Pancreas (tissue), 10 donors: ENCODE data around the gene ZACN. TPM values are rescaled to one million over a fixed set of nuclear protein-coding genes. Genes with fewer than 3 reads are reported as not detected.
"Not testable (repeated sequence)": the region's sequence is repeated elsewhere in the genome, so short reads cannot be mapped to it uniquely, and the experiment has no call there.

Source experiments
- ATAC-seq, 4 donors: fragments of 200-7000 bp; cut with Tn5 transposase; one replicate each; pipeline versions ENCODE4 v1.8.0 to v1.9.1; 2020; ENCODE audit warnings: mild to moderate bottlenecking in 4 of 4, moderate library complexity in 4 of 4
- DNase-seq, 6 donors: peaks; one replicate each; pipeline ENCODE4 v3.0.0-alpha.2; 2020
- FAIRE-seq: peaks from 2 replicates; lab custom pipeline; 2012; peaks lifted over from hg19 to GRCh38; lab: Jason Lieb, UNC
- H3K27ac ChIP-seq, 4 donors: fragments of 200-600 bp; sonication (generic); 1 replicate in 3 of 4; 2 replicates in 1 of 4; pipeline versions ENCODE4 v1.5.0 to v1.8.0; 2020
- H3K27me3 ChIP-seq, 4 donors: fragments of 200-600 bp; one replicate each; pipeline ENCODE4 v1.8.0; 2021
- H3K36me3 ChIP-seq, 3 donors: fragments of 200-600 bp; sonication (generic) in 1 of 3; one replicate each; pipeline versions ENCODE4 v1.5.0 to v1.8.0; 2020 to 2021
- H3K4me1 ChIP-seq, 3 donors: fragments of 200-600 bp; one replicate each; pipeline ENCODE4 v1.8.0; 2021
- H3K4me3 ChIP-seq, 4 donors: fragments of 200-600 bp; sonication (generic) in 2 of 4; one replicate each; pipeline versions ENCODE4 v1.5.0 to v1.8.0; 2020 to 2021
- H3K9me3 ChIP-seq, 4 donors: fragments of 200-600 bp; one replicate each; pipeline ENCODE4 v1.8.0; 2021
- WGBS, 2 donors: extraction: QIAGEN DNeasy Blood & Tissue Kit; methylation state at CpG; one replicate each; pipeline ENCODE4 v1.1.7; 2013; 5-methylcytosine and 5-hydroxymethylcytosine counted together
- intact Hi-C, 3 donors: fragments of 100-400 bp; cut with DNase I; formaldehyde crosslinking; loops; one replicate each; pipeline versions ENCODE4 v1.11.1 to v1.14.2; 2022
- polyA plus RNA-seq, 2 donors: library from polyadenylated mRNA; stranded (reverse); fragments of 200-250 nt; gene quantifications; one replicate each; pipeline ENCODE4 v1.2.3, GENCODE V29; 2013
- total RNA-seq, 6 donors: library from RNA; stranded (reverse); fragmentation: NEBNext Ultra II Directional in 4 of 6; extraction: Animal tissue kit (Norgen Biotek cat#: 25700) in 4 of 6; gene quantifications; one replicate each; pipeline versions ENCODE4 v1.2.1 to v1.2.4, GENCODE V29; 2021 to 2023
- TF ChIP-seq, protein P1 (sequence below), 4 donors: fragments of 200-600 bp; sonication (generic) in 3 of 4; IDR thresholded peaks; one replicate each; pipeline versions ENCODE4 v1.5.0 to v1.8.0; 2021; ENCODE audit warnings: antibody characterized with exemption in 4 of 4
- donor health status: healthy with polysubstance abuse.
- donor health status: DM: no; HTN: no; CAD: no; lungs with moderate emphysema.
- donor health status: DM: no; HTN: no; CAD: no.
- donor health status: control.
- donor health status: control.
- donor health status: Bipolar disorder and iron deficiency.
- donor health status: DM: yes; HTN: yes; CAD: no.
- donor health status: DM: no; HTN: no; CAD: no.
- donor health status: DM: no; HTN: no; CAD: no.
- donor health status: DM: yes; HTN: yes; CAD: no.

The ZACN gene
- total and polyA plus RNA-seq, 8 donors = 0.06 to 4.2 (median 3.4) TPM; not detected in 5

- intact Hi-C loops = no loop called here
- H3K9me3 ChIP-seq = no peaks in the 10 kb centered on the region
- FAIRE-seq (no peak), ATAC-seq (no peak), DNase-seq (peak in 1 of 6 donors; percentile 66)
- no peak overlapping the region for H3K27ac ChIP-seq
- no peaks in the 10 kb centered on the region for H3K36me3 ChIP-seq
- TF ChIP-seq, protein P1, sequence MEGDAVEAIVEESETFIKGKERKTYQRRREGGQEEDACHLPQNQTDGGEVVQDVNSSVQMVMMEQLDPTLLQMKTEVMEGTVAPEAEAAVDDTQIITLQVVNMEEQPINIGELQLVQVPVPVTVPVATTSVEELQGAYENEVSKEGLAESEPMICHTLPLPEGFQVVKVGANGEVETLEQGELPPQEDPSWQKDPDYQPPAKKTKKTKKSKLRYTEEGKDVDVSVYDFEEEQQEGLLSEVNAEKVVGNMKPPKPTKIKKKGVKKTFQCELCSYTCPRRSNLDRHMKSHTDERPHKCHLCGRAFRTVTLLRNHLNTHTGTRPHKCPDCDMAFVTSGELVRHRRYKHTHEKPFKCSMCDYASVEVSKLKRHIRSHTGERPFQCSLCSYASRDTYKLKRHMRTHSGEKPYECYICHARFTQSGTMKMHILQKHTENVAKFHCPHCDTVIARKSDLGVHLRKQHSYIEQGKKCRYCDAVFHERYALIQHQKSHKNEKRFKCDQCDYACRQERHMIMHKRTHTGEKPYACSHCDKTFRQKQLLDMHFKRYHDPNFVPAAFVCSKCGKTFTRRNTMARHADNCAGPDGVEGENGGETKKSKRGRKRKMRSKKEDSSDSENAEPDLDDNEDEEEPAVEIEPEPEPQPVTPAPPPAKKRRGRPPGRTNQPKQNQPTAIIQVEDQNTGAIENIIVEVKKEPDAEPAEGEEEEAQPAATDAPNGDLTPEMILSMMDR (IDR thresholded peaks at IDR 0.05) = no peak
- peaks cover 0 to 30% (median 9%) of the 10 kb centered on the region in 4 donors for H3K27me3 ChIP-seq
- 24 to 27% methylated on average over 48 of the region's 48 CpGs for WGBS, 2 donors
- H3K4me3 ChIP-seq = peak overlapping the region in 1 of 4 donors; percentile 7
- peaks cover 0 to 14% (median 0%) of the 10 kb centered on the region in 3 donors for H3K4me1 ChIP-seq
Observed at GRCh38 chr17:76075364-76076145, 3.4 kb upstream of the ZACN start.

- Histone ChIP-seq H3K9me3 (no peaks in the 10 kb centered on the region), H3K36me3 (no peaks in the 10 kb centered on the region), H3K27ac (no peak overlapping the region), H3K4me3 (no peak overlapping the region), H3K27me3 (peaks cover 0 to 30% (median 9%) of the 10 kb centered on the region in 4 donors), H3K4me1 (peaks cover 0 to 9% (median 0%) of the 10 kb centered on the region in 3 donors)
- DNase-seq (peak in 1 of 6 donors; percentile 62), FAIRE-seq (no peak), ATAC-seq (no peak)
- TF ChIP-seq, protein P1 (IDR thresholded peaks at IDR 0.05) = no peak
- intact Hi-C loops = no loop called here
- WGBS, 2 donors = 31 to 32% methylated on average over 41 of the region's 41 CpGs
Observed at GRCh38 chr17:76076146-76076764, 2.7 kb upstream of the ZACN start.

- Histone ChIP-seq H3K4me1 (peaks cover 0 to 8% (median 0%) of the 10 kb centered on the region in 3 donors), H3K36me3 (no peaks in the 10 kb centered on the region), H3K9me3 (no peaks in the 10 kb centered on the region), H3K27ac (no peak overlapping the region), H3K27me3 (peaks cover 0 to 30% (median 9%) of the 10 kb centered on the region in 4 donors), H3K4me3 (no peak overlapping the region)
- ATAC-seq (no peak), DNase-seq (peak in 1 of 6 donors; percentile 66), FAIRE-seq (no peak)
- intact Hi-C loops = no loop called here
- TF ChIP-seq, protein P1 (IDR thresholded peaks at IDR 0.05) = no peak
- 26 to 34% methylated on average over 81 to 82 of the region's 82 CpGs for WGBS, 2 donors
Observed at GRCh38 chr17:76076765-76077583, 2.0 kb upstream of the ZACN start.

- WGBS, 2 donors = 5 to 10% methylated on average over 11 to 12 of the region's 12 CpGs
- TF ChIP-seq, protein P1 (IDR thresholded peaks at IDR 0.05) = no peak
- H3K4me3 ChIP-seq = no peak overlapping the region
- peaks cover 0 to 8% (median 0%) of the 10 kb centered on the region in 3 donors for H3K4me1 ChIP-seq
- ATAC-seq (peak; percentile 6 to 57 (median 52)), DNase-seq (peak in 4 of 6 donors; percentile 63 to 67 (median 64)), FAIRE-seq (no peak)
- H3K36me3 ChIP-seq = peaks cover 0 to under 1% (median 0%) of the 10 kb centered on the region in 3 donors
- H3K9me3 ChIP-seq = no peaks in the 10 kb centered on the region
- H3K27me3 ChIP-seq = peaks cover 0 to 30% (median 9%) of the 10 kb centered on the region in 4 donors
- intact Hi-C loops = no loop called here
- no peak overlapping the region for H3K27ac ChIP-seq
Observed at GRCh38 chr17:76077584-76078110, 1.3 kb upstream of the ZACN start.

GRCh38 chr17:76078370-76078769, 612 bp upstream of the ZACN start:
- peaks cover 0 to 30% (median 9%) of the 10 kb centered on the region in 4 donors for H3K27me3 ChIP-seq
- intact Hi-C loops, ATAC-seq, H3K4me3 ChIP-seq, H3K9me3 ChIP-seq, H3K4me1 ChIP-seq, FAIRE-seq, DNase-seq, H3K27ac ChIP-seq, H3K36me3 ChIP-seq: not testable (repeated sequence)
- 69 to 73% methylated on average over 5 of the region's 5 CpGs for WGBS, 2 donors
